ENCODE measurements around the gene TSPOAP1. TPM values are rescaled to one million over a fixed set of nuclear protein-coding genes. Genes with fewer than 3 reads are reported as not detected.

TSPOAP1 gene
- total RNA-seq, 1 donor from 2014 or later, result 1.3 TPM

DNA sequence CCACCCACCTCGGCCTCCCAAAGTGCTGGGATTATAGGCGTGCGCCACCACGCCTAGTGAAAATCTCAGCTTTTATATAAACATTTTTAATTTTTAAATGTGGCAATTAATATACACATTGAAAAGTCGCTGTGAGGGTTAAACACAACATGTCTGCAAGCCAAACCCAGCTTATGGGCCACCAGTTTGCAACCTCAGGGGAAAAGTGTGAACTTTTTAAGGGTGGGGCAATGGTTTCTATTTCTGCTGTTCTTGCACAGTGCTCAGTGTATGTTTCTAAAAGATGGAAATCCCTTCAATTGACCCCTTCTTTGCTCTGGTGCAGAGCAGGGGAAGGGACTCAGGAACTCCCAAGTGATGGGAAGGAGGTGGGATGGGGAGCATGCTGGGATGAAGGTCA, 41.7 kb upstream of the TSPOAP1 start:
- no peak for DNase-seq (ENCODE audit: low spot score)
- no peak overlapping the region for H3K4me3 Mint-ChIP-seq (ENCODE audit: unreplicated experiment)
- peaks cover 1% of the 10 kb centered on the region for H3K27me3 Mint-ChIP-seq (ENCODE audit: unreplicated experiment)
- H3K9me3 Mint-ChIP-seq (ENCODE audit: unreplicated experiment), result no peaks in the 10 kb centered on the region
- TF ChIP-seq CTCF (IDR thresholded peaks at IDR 0.05; ENCODE audit: unreplicated experiment), result no peak
- H3K27ac Mint-ChIP-seq (ENCODE audit: unreplicated experiment), result no peak overlapping the region
- peaks cover 7% of the 10 kb centered on the region for H3K4me1 Mint-ChIP-seq (ENCODE audit: unreplicated experiment)
- H3K36me3 Mint-ChIP-seq (ENCODE audit: low read depth, unreplicated experiment), result no peaks in the 10 kb centered on the region

DNA sequence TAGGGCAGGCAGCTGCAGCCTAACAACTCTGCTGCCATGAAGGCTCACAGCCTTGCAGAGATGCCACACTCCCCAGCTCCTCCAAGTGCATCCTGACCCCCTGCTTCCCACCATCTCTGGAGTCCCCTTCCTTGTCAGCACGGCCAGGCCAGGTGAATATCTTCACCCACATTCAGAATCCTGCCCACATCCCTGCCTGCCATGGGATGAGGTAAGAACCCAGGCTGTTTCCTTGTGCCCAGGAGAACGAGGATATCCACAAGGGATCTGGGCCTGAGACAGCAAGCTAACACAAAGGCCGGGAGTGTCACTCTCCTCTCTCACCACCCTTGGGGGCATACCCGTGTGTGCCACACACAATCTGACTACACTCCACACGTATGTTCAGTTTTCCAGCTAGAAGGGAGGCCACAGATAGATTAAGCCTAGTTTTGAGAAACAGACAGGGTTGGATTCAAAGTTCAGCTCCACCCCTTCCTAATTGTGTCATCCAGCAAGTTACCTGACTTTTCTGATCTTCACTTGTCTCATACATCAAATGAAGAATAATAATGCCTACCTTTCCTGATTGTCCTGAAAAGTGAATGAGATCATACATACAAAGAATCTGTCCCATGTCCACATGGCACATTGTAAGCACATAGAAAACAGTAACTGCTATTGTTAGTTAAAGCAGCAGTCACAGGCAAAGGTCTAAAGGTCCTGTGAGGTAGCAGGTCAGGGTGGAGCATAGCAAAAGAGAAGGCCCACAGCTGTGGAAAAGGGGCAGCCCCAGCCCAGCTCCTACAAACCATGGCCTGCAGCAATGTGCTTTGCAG, 40.8 kb upstream of the TSPOAP1 start:
- peaks cover 1% of the 10 kb centered on the region for H3K27me3 Mint-ChIP-seq (ENCODE audit: unreplicated experiment)
- H3K9me3 Mint-ChIP-seq (ENCODE audit: unreplicated experiment), result no peaks in the 10 kb centered on the region
- TF ChIP-seq CTCF (IDR thresholded peaks at IDR 0.05; ENCODE audit: unreplicated experiment), result no peak
- H3K4me3 Mint-ChIP-seq (ENCODE audit: unreplicated experiment), result peak overlapping the region; percentile 72
- H3K36me3 Mint-ChIP-seq (ENCODE audit: low read depth, unreplicated experiment), result no peaks in the 10 kb centered on the region
- no peak overlapping the region for H3K27ac Mint-ChIP-seq (ENCODE audit: unreplicated experiment)
- no peak for DNase-seq (ENCODE audit: low spot score)
- H3K4me1 Mint-ChIP-seq (ENCODE audit: unreplicated experiment), result no peaks in the 10 kb centered on the region

- H3K4me3 Mint-ChIP-seq (ENCODE audit: unreplicated experiment), result peak overlapping the region; percentile 56
- no peaks in the 10 kb centered on the region for H3K36me3 Mint-ChIP-seq (ENCODE audit: low read depth, unreplicated experiment)
- peaks cover 2% of the 10 kb centered on the region for H3K4me1 Mint-ChIP-seq (ENCODE audit: unreplicated experiment)
- no peak for TF ChIP-seq CTCF (IDR thresholded peaks at IDR 0.05; ENCODE audit: unreplicated experiment)
- peaks cover 1% of the 10 kb centered on the region for H3K27me3 Mint-ChIP-seq (ENCODE audit: unreplicated experiment)
- no peaks in the 10 kb centered on the region for H3K9me3 Mint-ChIP-seq (ENCODE audit: unreplicated experiment)
- no peak for DNase-seq (ENCODE audit: low spot score)
- no peak overlapping the region for H3K27ac Mint-ChIP-seq (ENCODE audit: unreplicated experiment)
Observed at GRCh38 chr17:58368860-58369213, 40.2 kb upstream of the TSPOAP1 start.

- no peaks in the 10 kb centered on the region for H3K9me3 Mint-ChIP-seq (ENCODE audit: unreplicated experiment)
- no peak for DNase-seq (ENCODE audit: low spot score)
- no peak overlapping the region for H3K4me3 Mint-ChIP-seq (ENCODE audit: unreplicated experiment)
- H3K27me3 Mint-ChIP-seq (ENCODE audit: unreplicated experiment), result no peaks in the 10 kb centered on the region
- H3K36me3 Mint-ChIP-seq (ENCODE audit: low read depth, unreplicated experiment), result no peaks in the 10 kb centered on the region
- no peak overlapping the region for H3K27ac Mint-ChIP-seq (ENCODE audit: unreplicated experiment)
- H3K4me1 Mint-ChIP-seq (ENCODE audit: unreplicated experiment), result peaks cover 2% of the 10 kb centered on the region
- TF ChIP-seq CTCF (IDR thresholded peaks at IDR 0.05; ENCODE audit: unreplicated experiment), result no peak
Observed at GRCh38 chr17:58367461-58367860, 38.9 kb upstream of the TSPOAP1 start.

DNA sequence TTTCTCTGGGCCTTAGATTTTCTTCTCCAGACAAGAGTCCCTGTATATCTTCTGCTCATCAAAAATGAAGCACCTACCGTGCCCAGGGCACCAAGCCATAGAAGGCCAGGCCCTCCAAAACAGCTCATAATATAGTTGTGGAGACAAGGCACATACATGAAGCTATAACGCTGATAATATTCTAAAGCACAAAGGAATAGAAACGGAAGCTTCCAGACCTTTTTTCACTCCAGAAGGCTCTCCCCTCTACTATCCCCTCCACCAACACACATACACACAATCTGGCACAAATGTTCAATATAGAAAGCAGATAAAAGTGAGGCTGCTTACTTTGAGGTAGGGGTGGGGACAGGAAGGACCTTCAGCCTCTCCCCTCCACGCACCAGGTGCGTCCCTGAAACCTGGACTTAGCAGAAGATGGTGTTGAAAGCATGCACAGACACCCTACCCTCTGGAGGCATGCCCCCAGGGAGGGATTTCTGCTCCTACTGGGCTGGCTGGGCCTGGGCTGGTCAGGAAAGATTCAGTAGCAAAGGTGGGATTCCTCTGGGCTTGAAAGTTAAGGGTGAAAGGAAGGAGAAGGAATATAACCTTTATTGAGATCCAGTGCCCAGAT, 37.5 kb upstream of the TSPOAP1 start:
- Mint-ChIP-seq H3K36me3 (ENCODE audit: low read depth, unreplicated experiment) (peaks cover 2% of the 10 kb centered on the region), H3K27ac (ENCODE audit: unreplicated experiment) (no peak overlapping the region), H3K9me3 (ENCODE audit: unreplicated experiment) (no peaks in the 10 kb centered on the region), H3K27me3 (ENCODE audit: unreplicated experiment) (no peaks in the 10 kb centered on the region), H3K4me3 (ENCODE audit: unreplicated experiment) (no peak overlapping the region), H3K4me1 (ENCODE audit: unreplicated experiment) (peaks cover 2% of the 10 kb centered on the region)
- no peak for DNase-seq (ENCODE audit: low spot score)
- no peak for TF ChIP-seq CTCF (IDR thresholded peaks at IDR 0.05; ENCODE audit: unreplicated experiment)
